GM21515 (cell line): Measurements from ENCODE around the gene ZNF277.

Source experiments
- ATAC-seq: cut with Tn5 transposase; IDR thresholded peaks from one replicate; pipeline ENCODE4 v1.9.1; 2021; ENCODE audit not compliant: unreplicated experiment

ZNF277 gene

DNA sequence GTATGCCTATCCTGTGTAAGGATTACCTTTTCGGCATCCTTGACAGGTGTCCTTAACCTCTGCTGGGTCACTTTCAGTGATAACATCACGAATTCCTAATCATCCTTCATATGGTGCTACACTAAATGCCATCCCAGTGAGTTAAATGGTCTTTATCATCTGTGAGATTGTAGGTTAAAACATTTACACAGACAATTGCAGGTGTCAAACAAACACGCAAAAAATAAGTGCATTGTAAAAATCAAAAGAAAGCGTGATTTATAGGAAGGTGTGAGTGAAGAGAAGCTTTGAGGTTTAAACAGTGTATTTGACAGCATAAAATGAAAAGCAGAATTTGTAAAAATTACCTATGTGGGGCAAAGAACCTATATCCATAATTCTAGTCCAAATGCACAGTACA is 132.3 kb downstream of the ZNF277 start:
- no peak for ATAC-seq

DNA sequence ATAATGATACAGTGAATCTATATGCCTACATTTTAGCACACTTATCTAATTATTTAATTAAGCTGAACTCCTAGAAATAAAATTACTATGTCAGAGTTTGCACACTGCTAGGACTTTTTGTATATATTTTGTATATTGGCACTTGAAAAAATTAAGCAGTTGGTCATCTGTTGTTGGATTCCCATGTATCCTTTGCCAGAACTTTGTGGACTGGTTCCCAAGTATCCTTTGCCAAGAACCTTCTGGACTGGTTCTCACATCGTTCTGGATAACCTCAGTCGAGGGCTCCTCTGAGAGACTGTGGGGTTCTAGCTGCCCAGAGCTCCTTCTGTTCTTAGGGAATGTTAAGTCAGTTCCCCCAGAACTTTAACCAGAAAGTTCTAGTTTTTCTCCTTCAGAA is 135.0 kb downstream of the ZNF277 start:
- no peak for ATAC-seq

DNA sequence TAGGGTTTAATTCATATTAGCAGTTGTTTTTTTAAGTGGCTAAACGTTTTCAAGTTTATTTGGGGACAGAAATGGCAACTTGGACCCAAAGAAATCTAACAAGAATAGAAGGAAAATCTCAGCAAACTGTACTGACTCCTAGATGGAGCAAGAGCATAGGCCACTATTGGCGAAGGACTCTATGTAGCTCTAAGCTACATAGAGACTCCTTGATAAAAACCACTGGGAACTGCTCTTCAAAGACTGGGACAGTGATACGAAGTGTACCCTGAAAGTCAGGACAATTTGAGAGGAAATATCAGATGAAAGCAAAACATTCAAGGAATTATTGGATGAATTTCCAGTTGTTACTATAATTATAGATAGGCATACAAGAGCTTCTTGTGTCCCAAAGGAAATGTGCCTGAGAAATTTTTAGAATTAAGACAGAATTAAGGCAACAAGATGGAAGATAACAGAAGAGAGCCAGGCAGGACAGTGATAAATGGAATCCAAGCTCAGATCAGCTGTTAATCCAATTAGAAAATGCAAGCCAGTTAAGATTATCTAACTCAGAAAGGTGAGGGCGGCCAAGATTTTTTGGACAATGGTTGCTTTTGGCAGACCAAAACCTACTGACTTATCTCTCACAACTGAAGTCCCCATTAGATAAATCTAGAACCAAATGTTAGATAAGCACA is 140.0 kb downstream of the ZNF277 start:
- ATAC-seq = no peak

DNA sequence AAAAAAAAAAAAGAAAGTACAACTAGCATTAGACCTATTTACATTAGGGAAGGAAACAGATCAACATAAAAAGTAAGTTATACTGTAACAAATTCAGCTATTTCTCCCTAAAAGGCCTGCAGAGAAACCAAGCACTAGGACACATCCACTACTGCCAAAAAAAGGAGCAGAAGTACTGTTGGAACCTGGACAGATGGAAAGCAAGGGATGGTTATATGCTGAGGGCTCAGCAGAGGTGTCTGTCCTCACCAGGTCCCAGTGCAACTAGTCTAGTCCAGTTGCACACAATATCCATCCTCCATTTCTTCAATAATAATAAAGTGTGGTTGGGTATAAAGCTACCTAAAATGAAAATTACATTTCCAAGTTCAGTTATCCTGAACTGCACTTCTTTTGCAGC is 140.6 kb downstream of the ZNF277 start:
- ATAC-seq = no peak

DNA sequence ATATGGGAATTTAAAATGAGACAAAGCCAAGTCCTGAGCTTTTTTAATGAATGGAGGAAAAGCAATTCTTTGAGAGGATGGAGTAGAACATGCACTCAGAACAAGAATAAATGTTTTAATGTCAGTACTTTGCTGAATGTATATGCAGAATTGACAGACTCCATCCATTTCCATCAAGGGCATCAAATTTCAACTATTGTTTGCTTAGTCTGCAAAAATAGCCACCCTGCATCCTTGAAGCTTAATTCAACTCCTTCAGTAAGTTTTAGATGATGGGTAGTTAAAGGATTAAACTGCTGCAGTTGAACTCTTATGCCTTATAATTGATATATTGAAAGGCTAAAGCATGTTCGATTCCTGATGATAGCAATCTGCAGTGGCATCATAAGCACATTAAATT is 144.1 kb downstream of the ZNF277 start:
- no peak for ATAC-seq

DNA sequence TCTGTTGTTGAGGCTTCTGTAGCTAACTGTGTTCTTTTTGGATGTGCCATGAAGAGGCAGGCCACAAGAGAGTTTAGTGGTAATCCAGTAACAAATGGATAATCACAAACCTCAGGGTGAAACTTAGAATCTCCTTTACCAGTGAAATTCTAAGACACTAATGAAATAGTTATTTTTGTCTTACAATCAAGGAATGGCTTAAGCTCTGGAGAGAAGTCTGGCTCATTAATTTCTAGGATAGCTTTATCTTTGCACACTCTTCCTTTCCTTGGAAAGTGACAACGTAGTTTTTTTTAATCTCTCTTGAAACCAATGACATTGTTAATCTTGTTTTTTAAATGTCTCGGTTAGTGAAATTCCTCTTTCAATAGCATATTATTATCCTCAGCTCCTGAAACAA is 150.1 kb downstream of the ZNF277 start:
- no peak for ATAC-seq

DNA sequence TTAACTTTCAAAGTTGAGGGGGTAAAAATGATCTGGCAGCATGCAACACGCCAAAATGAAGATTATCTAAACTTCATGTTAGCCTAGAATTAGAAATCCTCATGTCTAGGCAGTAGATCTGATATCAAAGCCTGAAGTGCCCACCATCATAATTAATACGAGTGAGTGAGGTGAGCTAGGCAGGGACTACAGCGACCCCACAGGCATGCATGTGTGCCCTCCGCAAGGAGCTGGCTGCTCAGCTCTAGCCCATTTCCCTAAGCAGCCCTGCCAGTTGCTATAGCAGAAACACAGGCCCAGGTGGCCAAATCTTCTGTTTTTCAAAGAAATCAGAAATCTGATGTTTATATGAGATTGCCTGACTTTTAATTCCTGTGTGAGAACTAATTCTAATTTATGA is 150.6 kb downstream of the ZNF277 start:
- ATAC-seq = no peak

DNA sequence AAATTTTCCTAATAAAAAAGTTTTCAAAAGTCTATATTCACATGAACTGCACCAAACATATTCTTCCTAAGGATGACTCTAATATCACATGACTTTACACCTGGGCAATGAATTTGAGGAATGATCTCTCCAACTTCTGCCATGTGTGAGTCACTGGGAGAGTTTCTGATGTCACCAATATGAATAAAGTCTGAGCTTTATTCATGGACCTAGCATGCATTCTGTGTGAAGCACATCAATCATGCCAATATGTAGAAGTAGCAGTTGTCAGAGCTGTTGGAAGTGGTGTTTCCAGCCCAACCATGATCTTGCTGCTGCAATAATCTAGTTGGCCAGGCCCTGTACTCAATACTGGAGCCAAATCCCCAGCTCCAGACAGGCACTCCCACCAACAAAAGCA is 152.0 kb downstream of the ZNF277 start:
- ATAC-seq = no peak

DNA sequence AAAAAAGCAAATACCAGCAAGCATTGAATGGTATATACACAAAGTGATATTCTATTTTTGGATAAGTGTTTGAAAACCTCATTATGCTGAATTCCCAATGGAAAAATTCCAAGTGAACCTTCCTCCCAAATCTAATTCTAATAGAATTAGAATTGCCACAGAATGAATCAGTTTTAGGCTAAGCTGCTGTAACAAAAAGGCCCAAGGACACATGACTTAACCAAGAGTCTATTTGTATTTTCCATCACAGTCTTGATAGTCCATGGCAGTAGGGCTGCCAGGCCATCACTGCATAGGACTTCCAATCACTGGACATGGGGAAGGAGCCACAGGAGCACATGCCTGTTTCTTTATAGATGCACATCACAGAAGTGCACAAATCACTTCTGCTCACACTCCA is 152.6 kb downstream of the ZNF277 start:
- ATAC-seq = no peak

DNA sequence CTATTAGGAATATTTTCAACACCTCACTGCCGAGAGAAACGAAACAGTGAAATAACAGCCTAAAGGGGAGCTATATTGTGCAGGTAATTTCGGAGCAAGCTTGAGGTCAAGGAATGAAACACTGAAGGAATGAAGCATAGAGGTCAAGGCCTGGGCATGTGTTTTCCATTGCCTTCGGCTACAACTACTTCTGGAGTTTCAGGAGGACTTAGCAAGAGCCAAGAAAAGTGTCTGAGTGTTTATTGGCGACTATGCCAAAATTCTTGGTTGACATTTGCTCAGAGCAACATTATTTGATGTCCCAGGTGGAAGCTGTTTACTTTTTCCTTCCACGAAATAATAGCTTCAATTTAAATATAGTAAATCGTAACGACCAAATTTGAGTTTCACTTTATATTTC is 154.2 kb downstream of the ZNF277 start:
- no peak for ATAC-seq

DNA sequence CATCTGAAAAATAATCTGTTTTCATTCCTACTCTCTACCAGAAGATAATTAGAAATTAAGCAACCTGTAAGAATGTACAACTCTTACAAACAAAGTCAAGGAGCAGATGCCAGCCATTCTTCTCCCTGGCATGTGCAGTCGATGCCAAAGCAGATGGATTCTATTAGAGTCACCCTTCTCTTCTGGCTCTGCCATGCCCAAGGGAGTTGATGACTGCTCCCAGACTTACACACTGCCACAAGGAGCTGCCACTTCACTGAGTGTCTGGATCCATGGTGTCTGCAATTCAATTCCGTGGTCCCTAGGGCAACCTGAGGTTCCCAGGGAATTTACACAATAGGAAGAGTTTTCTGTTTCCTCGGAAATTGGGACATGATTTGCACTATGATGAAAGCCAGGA is 154.7 kb downstream of the ZNF277 start:
- no peak for ATAC-seq

DNA sequence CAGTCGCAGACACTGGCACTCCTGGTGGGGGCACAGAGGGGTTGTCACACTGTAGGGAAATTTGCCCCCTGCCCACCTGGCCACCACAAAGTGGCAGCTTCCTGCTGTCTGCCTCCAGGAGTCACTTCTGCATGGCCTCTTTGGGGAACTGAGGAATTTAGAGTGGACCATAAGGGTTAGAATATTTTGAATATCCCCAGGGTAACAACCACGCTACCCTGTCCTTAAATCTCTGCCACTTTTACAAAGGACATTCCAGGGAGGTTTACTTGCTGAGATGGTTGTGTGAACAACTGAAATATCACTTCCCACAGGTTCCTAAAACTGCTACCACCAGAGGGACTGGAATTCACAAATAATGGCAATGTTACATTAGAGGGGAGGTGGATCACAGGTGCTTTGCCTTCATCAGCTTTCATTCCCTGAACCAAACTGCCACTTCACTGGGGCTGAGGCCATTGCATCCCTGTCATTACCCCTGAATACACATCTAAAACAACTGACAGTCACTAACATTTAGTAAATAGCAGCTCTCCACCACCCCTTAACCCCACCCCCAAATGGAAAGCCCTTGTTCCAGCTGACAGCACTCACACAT is 155.7 kb downstream of the ZNF277 start:
- no peak for ATAC-seq

DNA sequence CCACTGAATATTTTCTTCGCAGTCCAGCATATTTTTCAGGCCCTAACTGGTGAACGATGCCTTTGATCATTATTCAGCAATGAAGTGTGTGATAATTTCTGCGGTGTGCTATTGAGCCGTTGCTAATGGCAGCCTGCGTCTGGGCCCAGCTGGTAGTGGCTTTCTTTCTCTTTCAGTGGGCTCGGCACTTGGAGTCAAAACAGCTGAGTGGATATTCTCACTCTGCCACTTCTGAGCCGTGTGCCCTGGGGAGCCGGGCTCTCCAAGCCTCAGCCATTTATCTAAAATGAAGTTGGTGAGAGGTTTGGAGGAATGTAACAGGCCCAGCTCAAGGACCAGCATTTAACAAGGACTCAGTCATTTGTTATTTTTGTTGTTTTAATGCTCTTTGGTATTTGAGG is 156.2 kb downstream of the ZNF277 start:
- no peak for ATAC-seq

DNA sequence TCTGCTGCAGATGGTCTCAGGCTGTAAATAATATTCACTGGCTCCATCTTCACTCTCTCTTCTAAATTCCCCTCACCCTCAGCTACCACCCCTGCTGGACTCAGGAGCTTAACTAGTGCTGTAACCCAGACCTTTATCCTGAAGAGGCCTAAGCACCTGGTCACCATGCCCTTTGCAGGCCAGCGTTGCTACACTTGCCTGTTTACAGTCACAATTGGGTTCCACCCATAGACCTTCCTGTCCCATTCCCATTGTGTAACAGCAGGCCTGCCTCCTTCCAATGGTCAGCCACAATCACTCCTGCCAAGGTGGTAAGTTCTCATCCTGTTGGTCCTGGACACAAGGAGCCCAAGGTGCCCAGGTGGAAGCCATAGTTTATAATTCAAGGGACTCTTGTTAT is 157.9 kb downstream of the ZNF277 start:
- ATAC-seq = no peak

DNA sequence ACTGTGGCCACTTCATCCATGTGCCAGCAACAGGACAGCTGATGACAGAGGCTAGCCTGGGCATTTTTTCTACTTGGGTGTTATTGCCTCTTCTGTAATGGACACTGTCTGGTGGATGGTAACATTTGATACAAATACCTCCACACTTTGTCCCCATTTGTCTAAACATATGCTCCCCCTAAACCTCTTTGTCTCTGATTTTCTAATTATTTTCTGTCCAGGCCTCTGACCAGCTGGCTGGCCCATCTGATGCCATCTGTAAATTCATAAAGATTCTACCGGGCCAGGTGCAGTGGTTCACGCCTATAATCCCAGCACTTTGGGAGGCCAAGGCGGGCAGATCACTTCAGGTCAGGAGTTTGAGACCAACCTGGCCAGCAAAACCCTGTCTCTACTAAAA is 159.1 kb downstream of the ZNF277 start:
- ATAC-seq = no peak

DNA sequence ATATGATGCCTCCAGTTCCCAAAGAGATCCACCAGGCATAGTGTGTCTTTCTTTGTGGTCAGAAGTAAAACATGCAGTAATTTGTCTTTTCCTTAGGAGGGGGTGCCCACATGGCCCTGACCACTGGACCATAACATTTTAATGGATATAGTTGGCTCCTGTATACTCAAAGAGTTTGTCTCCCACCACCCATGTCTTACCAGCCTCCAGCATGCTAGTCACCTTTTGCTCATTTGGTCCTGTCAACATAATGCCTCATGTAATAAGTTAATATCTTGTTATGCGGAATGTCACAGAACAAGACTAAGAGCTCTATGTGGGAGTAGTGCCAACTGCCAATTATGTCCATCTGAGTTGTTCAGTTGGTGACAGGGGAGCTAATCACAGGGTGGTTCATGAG is 160.4 kb downstream of the ZNF277 start:
- no peak for ATAC-seq

DNA sequence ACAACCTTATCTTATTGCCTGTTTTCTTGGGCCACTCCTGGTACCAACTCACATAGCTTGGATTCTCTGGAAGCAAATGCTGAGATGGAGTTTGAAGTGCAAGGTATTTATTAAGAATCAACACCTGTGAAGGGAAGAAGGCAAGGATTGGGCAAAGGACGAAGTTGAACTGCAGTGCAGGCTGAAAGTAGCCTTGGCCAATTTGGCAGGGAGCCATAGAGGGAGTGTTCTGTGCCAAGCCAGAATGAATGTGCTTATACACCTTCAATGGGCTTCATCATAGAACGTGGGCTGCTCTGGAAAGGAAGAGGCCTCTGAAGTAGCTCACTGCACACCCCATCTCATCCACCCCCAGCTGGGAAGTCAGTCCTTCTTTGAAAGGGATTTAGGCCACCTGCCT is 163.9 kb downstream of the ZNF277 start:
- ATAC-seq = no peak

DNA sequence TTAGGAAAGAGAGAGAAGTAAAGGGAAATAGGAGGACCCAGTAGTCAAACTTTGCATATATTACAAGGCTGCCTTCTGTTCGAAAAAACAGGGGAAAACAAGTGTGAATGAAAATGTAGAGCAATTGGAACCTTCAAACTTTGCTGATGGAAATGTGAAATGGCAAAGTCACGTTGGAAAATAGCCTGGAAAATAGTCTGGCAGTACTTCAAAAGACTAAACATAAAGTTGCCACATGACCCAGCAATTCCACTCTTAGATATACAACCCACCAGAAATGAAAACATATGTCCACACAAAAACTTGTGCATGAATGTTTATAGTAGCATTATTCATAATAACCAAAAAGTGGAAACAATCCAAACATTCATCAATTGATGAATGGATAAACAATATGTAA is 165.2 kb downstream of the ZNF277 start:
- no peak for ATAC-seq

DNA sequence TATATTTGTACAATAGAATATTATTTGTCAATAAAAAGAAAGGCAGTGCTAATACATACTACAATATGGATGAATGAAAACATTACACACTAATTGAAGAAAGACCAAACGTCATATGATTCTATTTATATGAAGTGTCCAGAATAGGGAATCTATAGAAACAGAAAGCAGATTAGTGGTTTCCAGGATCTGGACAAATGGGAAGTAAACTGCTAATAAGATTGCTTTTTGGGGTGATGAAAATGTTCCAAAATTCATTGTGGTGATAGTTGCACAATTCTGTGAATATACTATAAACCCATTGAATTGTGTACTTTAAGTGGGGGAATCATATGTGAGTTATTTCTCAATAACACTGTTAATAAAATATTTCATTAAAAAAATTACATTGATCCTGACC is 165.6 kb downstream of the ZNF277 start:
- no peak for ATAC-seq

DNA sequence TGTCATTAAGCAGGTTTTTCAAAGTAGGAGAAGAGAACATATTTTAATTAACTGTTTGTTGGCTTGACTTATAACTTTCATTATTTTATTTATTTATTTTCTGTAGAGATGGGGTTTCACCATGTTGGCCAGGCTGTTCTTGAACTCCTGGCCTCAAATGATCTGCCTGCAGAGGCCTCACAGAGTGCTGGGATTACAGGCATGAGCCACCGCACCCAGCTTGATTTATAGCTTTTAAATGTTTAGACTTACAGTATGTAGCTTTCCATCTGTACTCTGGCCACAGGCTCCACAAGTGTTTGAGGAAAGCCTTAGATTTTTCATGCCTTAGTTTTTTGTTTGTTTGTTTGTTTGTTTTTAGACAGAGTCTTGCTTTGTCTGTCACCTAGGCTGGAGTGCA is 171.1 kb downstream of the ZNF277 start:
- no peak for ATAC-seq

DNA sequence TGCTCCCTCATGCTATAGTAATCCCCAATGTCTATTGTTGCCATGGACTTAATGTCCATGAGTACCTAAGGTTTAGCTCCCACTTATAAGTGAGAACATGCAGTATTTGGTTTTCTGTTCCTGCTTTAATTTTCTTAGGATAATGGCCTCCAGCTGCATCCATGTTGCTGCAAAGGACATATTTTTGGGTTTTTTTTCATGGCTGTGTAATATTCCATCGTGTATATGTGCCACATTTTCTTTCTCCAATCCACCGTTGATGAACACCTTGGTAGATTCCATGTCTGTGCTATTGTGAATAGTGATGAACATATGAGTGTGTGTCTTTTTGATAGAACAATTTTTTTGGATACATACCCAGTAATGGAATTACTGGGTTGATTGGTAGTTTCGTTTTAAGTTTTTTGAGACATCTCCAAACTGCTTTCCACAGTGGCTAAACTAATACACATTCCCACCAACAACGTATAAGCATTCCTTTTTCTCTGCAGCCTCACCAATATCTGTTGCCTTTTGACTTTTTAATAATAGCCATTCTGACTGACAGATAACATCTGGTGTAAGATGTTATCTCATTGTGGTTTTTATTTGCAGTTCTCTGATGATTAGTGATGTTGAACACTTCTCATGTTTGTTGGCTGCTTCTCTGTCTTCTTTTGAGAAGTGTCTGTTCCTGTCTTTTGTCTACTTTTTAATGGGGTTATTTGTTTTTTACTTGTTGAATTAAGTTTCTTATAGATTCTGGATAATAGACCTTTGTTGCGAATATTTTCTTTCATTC is 175.0 kb downstream of the ZNF277 start:
- ATAC-seq = no peak

DNA sequence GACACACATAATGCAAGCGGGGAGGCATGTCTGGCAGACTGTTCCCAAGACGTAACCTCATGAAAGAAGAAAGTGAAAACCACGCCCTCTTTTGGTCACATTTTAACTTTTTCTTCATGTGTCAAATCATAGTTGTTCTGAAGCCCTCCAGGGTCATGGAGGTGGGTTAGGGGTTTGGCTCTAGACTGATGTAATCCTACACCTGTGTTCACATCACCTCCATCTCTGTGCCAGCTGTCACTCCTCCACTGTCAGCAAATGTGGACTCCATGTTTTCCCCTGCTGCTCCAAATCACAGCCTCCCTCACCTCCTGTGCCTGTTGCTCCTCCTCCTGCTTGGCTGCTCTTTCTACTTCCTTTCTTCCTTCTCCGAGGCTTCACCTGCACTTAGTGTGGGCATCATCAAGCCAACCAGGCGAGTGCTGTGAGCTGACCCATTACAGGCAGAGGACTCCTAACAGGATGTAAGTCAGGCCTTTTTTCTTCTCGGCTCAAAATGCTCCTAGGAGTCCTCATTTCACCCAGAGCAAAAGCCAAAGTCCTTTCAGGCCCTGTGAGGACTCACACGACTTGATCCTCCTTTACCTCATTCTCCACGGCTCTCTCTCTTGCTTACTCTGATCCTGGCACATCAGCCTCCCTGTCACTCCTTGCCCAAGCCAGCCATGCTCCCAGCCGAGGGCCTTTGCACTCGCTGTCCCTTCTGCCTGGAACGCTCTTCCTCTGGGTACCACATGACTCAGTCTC is 177.3 kb downstream of the ZNF277 start:
- ATAC-seq = no peak
